GM12872 (cell line): ENCODE measurements around the gene ARID5B.

ENCODE experiments used
- CTCF ChIP-seq: IDR thresholded peaks from 3 replicates; pipeline ENCODE4 v1.5.1; 2011; ENCODE audit warnings: low read depth, mild to moderate bottlenecking, low read length, moderate library complexity; ENCODE audit not compliant: insufficient read depth

ARID5B gene

GRCh38 chr10:62017491-62017870, 116.0 kb downstream of the ARID5B start:
- TF ChIP-seq CTCF: no peak

GRCh38 chr10:62018131-62018911, 116.8 kb downstream of the ARID5B start:
- TF ChIP-seq CTCF: no peak

- no peak for TF ChIP-seq CTCF
These were observed 117.7 kb downstream of the ARID5B start for GRCh38 chr10:62019013-62019684.

- no peak for TF ChIP-seq CTCF
These were observed 118.3 kb downstream of the ARID5B start for GRCh38 chr10:62019685-62020359.

GRCh38 chr10:62021128-62021665, 119.7 kb downstream of the ARID5B start:
- TF ChIP-seq CTCF: no peak

- TF ChIP-seq CTCF: no peak
These were observed 120.7 kb downstream of the ARID5B start for GRCh38 chr10:62021978-62022802.
